Measurements from ENCODE around the gene SPOCK2. TPM values are rescaled to one million over a fixed set of nuclear protein-coding genes. Genes with fewer than 3 reads are reported as not detected.
A peak's percentile ranks its signal among the peaks of the same experiment; 100 is the strongest.

Gene SPOCK2
- total and polyA plus RNA-seq, 4 donors = 24.1 to 103 (median 60.1) TPM

GRCh38 chr10:72027498-72027897, 60.9 kb downstream of the SPOCK2 start:
- ATAC-seq (ENCODE audit: insufficient read depth, low FRiP score) = no peak
- Histone ChIP-seq H3K27ac (ENCODE audit: low read depth in 1 of 2, low read length in 1 of 2) (peak overlapping the region in 1 of 2 donors; percentile 2), H3K4me1 (ENCODE audit: control insufficient read depth in 5 of 5, insufficient read depth in 5 of 5, low read length in 5 of 5) (peaks cover 0 to 26% (median 10%) of the 10 kb centered on the region in 5 donors), H3K4me3 (no peak overlapping the region), H3K9ac (ENCODE audit: insufficient read depth in 1 of 2, low read length in 2 of 2) (no peak overlapping the region), H3K36me3 (ENCODE audit: control insufficient read depth in 4 of 4, insufficient read depth in 4 of 4, low read length in 4 of 4) (no peaks in the 10 kb centered on the region), H3K9me3 (ENCODE audit: control insufficient read depth in 4 of 4, insufficient read depth in 3 of 4, low read length in 3 of 4) (no peaks in the 10 kb centered on the region), H3K27me3 (ENCODE audit: control insufficient read depth in 3 of 3, insufficient read depth in 3 of 3, low read length in 2 of 3) (no peaks in the 10 kb centered on the region)
- no peak for TF ChIP-seq CTCF (IDR thresholded peaks at IDR 0.05; ENCODE audit: control extremely low read depth, extremely low read depth)
- DNase-seq = no peak
- 76 to 81% methylated on average over 6 of the region's 6 CpGs for WGBS, 2 donors

GRCh38 chr10:72026278-72027111, 61.9 kb downstream of the SPOCK2 start:
- no peak for ATAC-seq (ENCODE audit: insufficient read depth, low FRiP score)
- Histone ChIP-seq H3K9me3 (ENCODE audit: control insufficient read depth in 4 of 4, insufficient read depth in 3 of 4, low read length in 3 of 4) (no peaks in the 10 kb centered on the region), H3K4me1 (ENCODE audit: control insufficient read depth in 5 of 5, insufficient read depth in 5 of 5, low read length in 5 of 5) (peaks cover 0 to 28% (median 9%) of the 10 kb centered on the region in 5 donors), H3K27ac (ENCODE audit: low read depth in 1 of 2, low read length in 1 of 2) (no peak overlapping the region), H3K9ac (ENCODE audit: insufficient read depth in 1 of 2, low read length in 2 of 2) (no peak overlapping the region), H3K4me3 (no peak overlapping the region), H3K36me3 (ENCODE audit: control insufficient read depth in 4 of 4, insufficient read depth in 4 of 4, low read length in 4 of 4) (no peaks in the 10 kb centered on the region), H3K27me3 (ENCODE audit: control insufficient read depth in 3 of 3, insufficient read depth in 3 of 3, low read length in 2 of 3) (no peaks in the 10 kb centered on the region)
- no peak for DNase-seq
- 73 to 90% methylated on average over 14 of the region's 14 CpGs for WGBS, 2 donors
- TF ChIP-seq CTCF (IDR thresholded peaks at IDR 0.05; ENCODE audit: control extremely low read depth, extremely low read depth) = no peak

DNA sequence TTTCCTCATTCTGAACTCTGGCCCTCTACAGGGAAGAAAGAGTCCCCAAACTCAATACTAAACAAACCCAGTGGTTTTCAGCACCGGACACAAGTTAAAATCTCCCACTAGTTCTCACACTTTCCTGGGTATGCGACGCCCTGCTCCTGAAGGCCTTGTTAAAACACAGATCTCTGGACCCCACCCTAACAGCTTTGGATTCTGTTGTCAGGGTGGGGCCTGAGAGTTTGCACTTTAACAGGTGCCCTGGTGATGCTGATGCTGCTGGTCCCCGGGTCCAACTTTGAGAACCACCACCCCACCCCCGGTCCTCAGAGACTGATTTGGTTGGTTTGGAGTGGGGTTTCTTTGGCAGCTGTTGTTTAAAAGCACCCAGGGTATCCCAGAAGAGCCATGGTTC, 62.5 kb downstream of the SPOCK2 start:
- no peak for ATAC-seq (ENCODE audit: insufficient read depth, low FRiP score)
- no peak for TF ChIP-seq CTCF (IDR thresholded peaks at IDR 0.05; ENCODE audit: control extremely low read depth, extremely low read depth)
- Histone ChIP-seq H3K4me1 (ENCODE audit: control insufficient read depth in 5 of 5, insufficient read depth in 5 of 5, low read length in 5 of 5) (peaks cover 0 to 29% (median 11%) of the 10 kb centered on the region in 5 donors), H3K27ac (ENCODE audit: low read depth in 1 of 2, low read length in 1 of 2) (no peak overlapping the region), H3K9me3 (ENCODE audit: control insufficient read depth in 4 of 4, insufficient read depth in 3 of 4, low read length in 3 of 4) (no peaks in the 10 kb centered on the region), H3K9ac (ENCODE audit: insufficient read depth in 1 of 2, low read length in 2 of 2) (no peak overlapping the region), H3K27me3 (ENCODE audit: control insufficient read depth in 3 of 3, insufficient read depth in 3 of 3, low read length in 2 of 3) (no peaks in the 10 kb centered on the region), H3K4me3 (no peak overlapping the region), H3K36me3 (ENCODE audit: control insufficient read depth in 4 of 4, insufficient read depth in 4 of 4, low read length in 4 of 4) (no peaks in the 10 kb centered on the region)
- DNase-seq = no peak
- 72 to 81% methylated on average over 5 of the region's 5 CpGs for WGBS, 2 donors
